Prostate gland (tissue), 2 donors: ENCODE results near the gene TNFRSF13B.
"Not testable (repeated sequence)": the region's sequence is repeated elsewhere in the genome, so short reads cannot be mapped to it uniquely, and the experiment has no call there.

ENCODE experiments used
- POLR2A ChIP-seq: fragments of 450-650 bp; IDR thresholded peaks from one replicate; pipeline ENCODE4 v1.6.1; 2016; ENCODE audit warnings: antibody characterized with exemption, mild to moderate bottlenecking
- TF ChIP-seq, protein P1 (sequence below), 4 experiments: fragments of 200-600 bp in 2 of 4; fragments of 450-650 bp in 2 of 4; sonication (generic) in 2 of 4; IDR thresholded peaks; 1 replicate in 3 of 4; 2 replicates in 1 of 4; pipeline ENCODE4 v1.5.1; 2016 to 2019; ENCODE audit warnings: antibody characterized with exemption in 4 of 4, mild to moderate bottlenecking in 2 of 4, moderate library complexity in 2 of 4

DNA sequence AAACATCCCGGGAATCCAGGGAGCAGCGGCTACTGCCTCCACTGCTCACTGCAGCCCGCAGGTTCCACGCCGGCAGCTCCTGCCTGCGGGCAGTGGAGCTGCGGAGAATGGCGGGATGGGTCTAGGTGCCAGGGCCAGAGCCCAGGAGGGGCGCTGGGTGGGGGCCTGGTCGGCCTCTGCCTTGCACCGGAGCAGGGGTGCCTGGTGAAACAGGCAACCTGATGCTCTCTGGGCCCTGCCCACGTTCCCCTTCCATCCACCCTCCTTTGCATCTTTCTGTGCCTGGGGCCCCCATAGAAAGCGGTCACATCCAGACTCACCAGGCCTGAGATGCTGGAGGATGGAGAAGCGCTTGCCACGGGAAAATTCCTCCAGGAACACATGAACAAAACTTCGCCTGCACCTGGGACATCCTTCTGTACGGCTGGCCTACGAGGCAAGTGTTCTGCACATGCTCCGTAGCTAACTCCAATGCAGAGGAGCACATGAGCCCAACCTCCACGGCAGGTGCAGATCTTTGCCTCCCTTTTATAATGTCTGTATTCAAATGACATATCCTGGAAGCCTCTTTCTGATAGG, 79.0 kb downstream of the TNFRSF13B start:
- TF ChIP-seq, protein P1, sequence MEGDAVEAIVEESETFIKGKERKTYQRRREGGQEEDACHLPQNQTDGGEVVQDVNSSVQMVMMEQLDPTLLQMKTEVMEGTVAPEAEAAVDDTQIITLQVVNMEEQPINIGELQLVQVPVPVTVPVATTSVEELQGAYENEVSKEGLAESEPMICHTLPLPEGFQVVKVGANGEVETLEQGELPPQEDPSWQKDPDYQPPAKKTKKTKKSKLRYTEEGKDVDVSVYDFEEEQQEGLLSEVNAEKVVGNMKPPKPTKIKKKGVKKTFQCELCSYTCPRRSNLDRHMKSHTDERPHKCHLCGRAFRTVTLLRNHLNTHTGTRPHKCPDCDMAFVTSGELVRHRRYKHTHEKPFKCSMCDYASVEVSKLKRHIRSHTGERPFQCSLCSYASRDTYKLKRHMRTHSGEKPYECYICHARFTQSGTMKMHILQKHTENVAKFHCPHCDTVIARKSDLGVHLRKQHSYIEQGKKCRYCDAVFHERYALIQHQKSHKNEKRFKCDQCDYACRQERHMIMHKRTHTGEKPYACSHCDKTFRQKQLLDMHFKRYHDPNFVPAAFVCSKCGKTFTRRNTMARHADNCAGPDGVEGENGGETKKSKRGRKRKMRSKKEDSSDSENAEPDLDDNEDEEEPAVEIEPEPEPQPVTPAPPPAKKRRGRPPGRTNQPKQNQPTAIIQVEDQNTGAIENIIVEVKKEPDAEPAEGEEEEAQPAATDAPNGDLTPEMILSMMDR (IDR thresholded peaks at IDR 0.05) = not testable (repeated sequence)
- not testable (repeated sequence) for TF ChIP-seq POLR2A
